Lung (tissue), 12 donors: ENCODE data around the gene TMEM221. TPM values are rescaled to one million over a fixed set of nuclear protein-coding genes. Genes with fewer than 3 reads are reported as not detected.

Source experiments
- ATAC-seq: fragments of 200-7000 bp; cut with Tn5 transposase; one replicate; pipeline ENCODE4 v1.9.1; 2020; ENCODE audit warnings: moderate number of reproducible peaks; ENCODE audit not compliant: insufficient read depth, low FRiP score
- DNase-seq, 3 donors: peaks; one replicate each; pipeline ENCODE4 v3.0.0-alpha.2; 2013 to 2017
- H3K27ac ChIP-seq, 2 donors: one replicate each; pipeline ENCODE4 v1.5.1; 2013; ENCODE audit warnings: mild to moderate bottlenecking in 2 of 2, moderate library complexity in 2 of 2, control low read depth in 1 of 2, inconsistent platforms in 1 of 2, low read depth in 1 of 2, low read length in 1 of 2
- H3K27me3 ChIP-seq, 3 donors: one replicate each; pipeline ENCODE4 v1.5.1; 2013; ENCODE audit warnings: low read length in 2 of 3; ENCODE audit not compliant: control insufficient read depth in 3 of 3, insufficient read depth in 3 of 3
- H3K36me3 ChIP-seq, 4 donors: one replicate each; pipeline ENCODE4 v1.5.1; 2013; ENCODE audit warnings: low read length in 4 of 4, mild to moderate bottlenecking in 1 of 4, moderate library complexity in 1 of 4; ENCODE audit not compliant: control insufficient read depth in 4 of 4, insufficient read depth in 4 of 4
- H3K4me1 ChIP-seq, 5 donors: one replicate each; pipeline ENCODE4 v1.5.1; 2013; ENCODE audit warnings: low read length in 5 of 5, mild to moderate bottlenecking in 2 of 5, moderate library complexity in 1 of 5; ENCODE audit not compliant: control insufficient read depth in 5 of 5, insufficient read depth in 5 of 5
- H3K4me3 ChIP-seq: one replicate; pipeline ENCODE4 v1.5.1; 2013; ENCODE audit warnings: mild to moderate bottlenecking, control low read depth, moderate library complexity
- H3K9ac ChIP-seq, 2 donors: one replicate each; pipeline ENCODE4 v1.5.1; 2013; ENCODE audit warnings: low read length in 2 of 2, control low read depth in 1 of 2; ENCODE audit not compliant: insufficient read depth in 1 of 2
- H3K9me3 ChIP-seq, 4 donors: one replicate each; pipeline ENCODE4 v1.5.1; 2013; ENCODE audit warnings: low read length in 3 of 4, mild to moderate bottlenecking in 1 of 4, moderate library complexity in 1 of 4; ENCODE audit not compliant: control insufficient read depth in 4 of 4, insufficient read depth in 3 of 4
- CTCF ChIP-seq: IDR thresholded peaks from 2 replicates; pipeline ENCODE4 v1.5.1; 2012; ENCODE audit warnings: mild to moderate bottlenecking; ENCODE audit errors: control extremely low read depth, extremely low read depth
- WGBS, 2 donors: extraction: QIAGEN DNeasy Blood & Tissue Kit; methylation state at CpG; one replicate each; pipeline ENCODE4 v1.1.7; 2013; 5-methylcytosine and 5-hydroxymethylcytosine counted together
- polyA plus RNA-seq, 2 donors: library from polyadenylated mRNA; stranded (reverse); fragments of 200-250 nt; gene quantifications; one replicate each; pipeline ENCODE4 v1.2.1, GENCODE V29; 2013
- total RNA-seq, 2 donors: library from RNA; depleted of rRNA in 1 of 2; stranded (reverse); fragments of >200 nt in 1 of 2; gene quantifications; one replicate each; pipeline ENCODE4 v1.2.1, GENCODE V29; 2014 to 2021
- donor health status: control.
- donor health status: control.
- donor health status: Bipolar disorder and iron deficiency.
- donor health status: healthy.
- donor health status: DM: yes; HTN: yes; CAD: no.

TMEM221 gene
- total and polyA plus RNA-seq, 4 donors, result 0.06 to 0.57 (median 0.10) TPM

DNA sequence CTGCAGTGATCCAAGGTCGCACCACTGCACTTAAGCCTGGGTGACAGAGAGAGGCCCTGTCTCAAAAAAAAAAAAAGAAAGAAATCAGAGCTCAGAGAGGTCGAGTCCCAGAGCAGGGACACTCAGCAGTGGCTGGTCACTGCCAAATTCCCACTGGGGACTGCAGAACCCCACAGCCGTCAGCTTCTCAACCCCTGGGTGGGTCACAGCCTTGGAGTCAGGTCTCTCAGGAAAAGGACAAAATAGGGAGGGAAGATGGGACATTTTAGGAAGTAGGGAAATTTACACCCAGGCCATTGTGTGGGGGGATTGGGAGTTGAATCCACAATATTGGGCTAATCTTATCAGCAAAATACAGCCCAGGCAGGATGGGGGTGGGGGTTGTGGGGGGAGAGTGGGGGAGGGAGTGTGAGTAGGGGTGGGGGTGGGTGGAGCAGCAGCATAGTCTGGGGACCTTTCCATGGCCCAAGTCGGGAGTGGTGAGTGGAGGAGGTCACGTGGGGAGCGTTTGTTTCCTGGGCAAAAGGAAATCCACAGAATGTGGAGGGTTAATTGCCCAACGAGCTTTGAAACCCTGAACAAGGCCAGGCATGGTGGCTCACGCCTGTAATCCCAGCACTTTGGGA, 49.5 kb downstream of the TMEM221 start:
- Histone ChIP-seq H3K27me3 (peaks cover 0 to 5% (median 4%) of the 10 kb centered on the region in 3 donors), H3K9me3 (no peaks in the 10 kb centered on the region), H3K4me1 (no peaks in the 10 kb centered on the region), H3K36me3 (peaks cover 0 to 3% (median 0%) of the 10 kb centered on the region in 4 donors), H3K9ac (no peak overlapping the region), H3K4me3 (no peak overlapping the region), H3K27ac (no peak overlapping the region)
- TF ChIP-seq CTCF, result no peak
- no peak for DNase-seq
- no peak for ATAC-seq
- WGBS, 2 donors, result 46 to 48% methylated on average over 8 of the region's 8 CpGs

- H3K9me3 ChIP-seq, result no peaks in the 10 kb centered on the region
- peaks cover 2 to 14% (median 3%) of the 10 kb centered on the region in 5 donors for H3K4me1 ChIP-seq
- no peaks in the 10 kb centered on the region for H3K36me3 ChIP-seq
- H3K9ac ChIP-seq, result no peak overlapping the region
- no peak overlapping the region for H3K4me3 ChIP-seq
- TF ChIP-seq CTCF, result peak; percentile 31
- peaks cover 0 to 10% (median 9%) of the 10 kb centered on the region in 3 donors for H3K27me3 ChIP-seq
- 15 to 22% methylated on average over 17 to 19 of the region's 19 CpGs for WGBS, 2 donors
- DNase-seq, result peak in 2 of 3 donors; percentile 30 to 64
- ATAC-seq, result no peak
- H3K27ac ChIP-seq, result no peak overlapping the region
Observed at GRCh38 chr19:17394891-17395415, 53.5 kb downstream of the TMEM221 start.

GRCh38 chr19:17393914-17394313, 54.6 kb downstream of the TMEM221 start, which contains the start of gene CCDC194:
Gene CCDC194, minus strand, starts transcription at chr19:17394196. Its CDS starts 38 bp downstream, at chr19:17394158.
- Histone ChIP-seq H3K4me3 (no peak within 1 kb of the TSS), H3K9ac (no peak within 1 kb of the TSS), H3K9me3 (peaks cover 0 to 5% (median 0%) of the 10 kb centered on the region in 4 donors), H3K36me3 (no peaks in the 10 kb centered on the region), H3K27ac (no peak within 1 kb of the TSS), H3K27me3 (peaks cover 0 to 10% (median 9%) of the 10 kb centered on the region in 3 donors), H3K4me1 (peaks cover 2 to 14% (median 3%) of the 10 kb centered on the region in 5 donors)
- TF ChIP-seq CTCF, result no peak
- ATAC-seq, result no peak
- 38 to 57% methylated on average over 39 to 41 of the region's 41 CpGs for WGBS, 2 donors
- no peak for DNase-seq
